Ovary (tissue), 9 donors: Measurements from ENCODE around the gene APOL4. TPM values are rescaled to one million over a fixed set of nuclear protein-coding genes. Genes with fewer than 3 reads are reported as not detected.
"Not testable (repeated sequence)": the region's sequence is repeated elsewhere in the genome, so short reads cannot be mapped to it uniquely, and the experiment has no call there.

Experiments
- DNase-seq, 5 donors: peaks; one replicate each; pipeline ENCODE4 v3.0.0-alpha.2; 2019 to 2020
- H3K27ac ChIP-seq, 2 donors: fragments of 200-600 bp; one replicate each; pipeline versions ENCODE4 v1.5.1 to v1.8.0; 2019 to 2022
- H3K27me3 ChIP-seq: fragments of 200-600 bp; one replicate; pipeline ENCODE4 v1.8.0; 2022
- H3K36me3 ChIP-seq: fragments of 200-600 bp; sonication (generic); one replicate; pipeline ENCODE4 v1.5.1; 2019
- H3K4me1 ChIP-seq: one replicate; pipeline ENCODE4 v1.8.1; 2013; ENCODE audit warnings: mild to moderate bottlenecking, moderate library complexity; ENCODE audit not compliant: insufficient read depth
- H3K4me3 ChIP-seq: fragments of 200-600 bp; sonication (generic); one replicate; pipeline ENCODE4 v1.5.1; 2017
- H3K9me3 ChIP-seq, 2 donors: fragments of 200-600 bp in 1 of 2; sonication (generic) in 1 of 2; one replicate each; pipeline versions ENCODE4 v1.5.1 to v1.8.1; 2013 to 2019; ENCODE audit warnings: mild to moderate bottlenecking in 1 of 2, moderate library complexity in 1 of 2
- EP300 ChIP-seq: sonication (generic); formaldehyde crosslinking; IDR thresholded peaks from one replicate; pipeline ENCODE4 v1.6.1; 2017; ENCODE audit warnings: antibody characterized with exemption
- POLR2A ChIP-seq: fragments of 450-650 bp; IDR thresholded peaks from one replicate; pipeline ENCODE4 v1.6.1; 2017; ENCODE audit warnings: antibody characterized with exemption, mild to moderate bottlenecking, moderate library complexity
- WGBS, 3 donors: extraction: QIAGEN DNeasy Blood & Tissue Kit in 1 of 3; methylation state at CpG; one replicate each; pipeline versions ENCODE4 v1.1.5 to v1.1.7; 2013 to 2017; 5-methylcytosine and 5-hydroxymethylcytosine counted together
- intact Hi-C, 4 donors: fragments of 100-400 bp; cut with DNase I; formaldehyde crosslinking; loops; one replicate each; pipeline versions ENCODE4 v1.11.0 to v1.15.1; 2022 to 2023
- polyA plus RNA-seq, 2 donors: library from polyadenylated mRNA; stranded (reverse); fragments of 200-250 nt in 1 of 2; fragments of 350-450 nt in 1 of 2; fragmentation: Illumina TruSeq in 1 of 2; extraction: RNeasy Lipid Tissue Mini Kit (QIAGEN cat#74804) in 1 of 2; gene quantifications; one replicate each; pipeline ENCODE4 v1.2.3, GENCODE V29; 2013 to 2014
- total RNA-seq, 7 donors: library from RNA; depleted of rRNA in 2 of 7; stranded (reverse); fragments of >200 nt in 2 of 7; fragmentation: NEBNext Ultra II Directional in 3 of 7; extraction: Animal tissue kit (Norgen Biotek cat#: 25700) in 3 of 7; gene quantifications; one replicate each; pipeline versions ENCODE4 v1.1.0 to v1.2.4, GENCODE V29; 2016 to 2023
- TF ChIP-seq, protein P1 (sequence below), 3 donors: fragments of 450-650 bp in 2 of 3; fragments of 200-600 bp in 1 of 3; IDR thresholded peaks; one replicate each; pipeline versions ENCODE4 v1.5.1 to v1.8.0; 2016 to 2022; ENCODE audit warnings: antibody characterized with exemption in 3 of 3, mild to moderate bottlenecking in 1 of 3
- donor health status: DM: no; HTN: no; CAD: no; lungs with moderate emphysema.
- donor health status: DM: no; HTN: no; CAD: no.
- donor health status: Bipolar disorder and iron deficiency.
- donor health status: DM: yes; HTN: yes; CAD: no.
- donor health status: DM: no; HTN: no; CAD: no.
- donor health status: DM: yes; HTN: yes; CAD: no.

The APOL4 gene
- total and polyA plus RNA-seq, 9 donors = 0.31 to 18.6 (median 7.3) TPM

DNA sequence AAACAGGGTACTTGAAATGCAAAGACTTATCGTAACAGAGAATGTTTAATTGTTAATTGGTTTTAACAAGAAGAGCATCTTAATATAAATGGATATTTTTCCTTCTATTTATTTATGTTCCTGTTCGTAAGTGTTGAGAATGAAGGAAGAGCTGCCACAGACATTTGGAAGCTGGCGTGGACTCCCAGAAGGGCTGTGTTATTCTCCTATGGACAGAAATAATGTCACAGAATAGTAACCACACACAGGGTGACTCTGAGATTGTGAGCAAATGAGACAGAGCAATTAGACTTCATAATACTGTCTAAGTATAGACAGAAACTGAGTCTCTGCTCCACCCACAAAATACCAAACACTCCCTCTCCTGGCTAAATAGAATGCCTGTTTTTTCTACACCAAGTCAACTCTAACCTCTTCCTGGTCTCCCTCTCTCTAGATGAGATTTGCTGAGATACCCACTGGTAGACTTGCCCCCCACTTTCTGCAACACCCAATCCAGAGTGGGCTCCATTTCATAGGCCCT is 47.1 kb downstream of the APOL4 start:
- intact Hi-C loops = loop anchor here in 1 of 4 donors (10.0 kb wide), 1 partner anchor 1160 kb away; no protein-coding TSS in a partner anchor
- peaks cover 15% of the 10 kb centered on the region for H3K4me1 ChIP-seq

DNA sequence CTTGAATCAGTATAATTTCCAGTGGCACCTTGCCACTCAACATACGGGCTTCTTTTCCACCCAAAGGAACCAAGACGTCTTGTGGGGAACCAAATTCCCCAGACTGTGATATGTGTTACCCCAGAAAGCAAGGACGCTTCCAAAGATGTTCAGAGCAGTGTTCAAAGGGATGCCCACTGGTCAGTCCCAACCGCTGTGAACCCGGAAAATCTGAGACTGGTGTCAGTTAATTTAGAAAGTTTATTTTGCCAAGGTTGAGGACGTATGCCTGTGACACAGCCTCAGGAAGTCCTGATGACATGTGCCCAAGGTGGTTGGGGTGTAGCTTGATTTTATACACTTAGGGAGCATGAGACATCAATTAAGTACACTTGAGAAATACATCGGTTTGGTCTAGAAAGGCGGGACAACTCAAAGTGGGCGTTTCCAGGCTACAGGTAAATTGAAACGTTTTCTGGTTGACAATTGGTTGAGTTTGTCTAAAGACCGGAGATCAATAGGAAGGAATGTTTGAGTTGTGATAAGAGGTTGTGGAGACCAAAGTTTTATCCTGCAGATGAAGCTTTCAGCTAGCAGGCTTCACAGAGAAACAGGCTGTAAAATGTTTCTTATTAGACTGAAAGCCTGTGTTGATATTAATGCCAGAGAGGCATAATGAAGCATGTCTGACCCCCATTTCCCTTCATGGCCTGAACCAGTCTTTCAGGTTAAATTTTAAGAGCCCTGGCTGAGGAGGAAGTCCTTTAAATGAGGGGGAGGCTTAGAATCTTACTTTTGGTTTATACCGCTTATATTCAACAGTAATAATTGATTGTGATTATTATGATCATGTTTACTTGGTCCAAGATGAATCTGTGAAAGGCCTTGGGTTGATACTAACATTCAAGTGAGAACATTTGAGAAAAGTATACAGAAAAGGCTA is 47.8 kb downstream of the APOL4 start:
- no peaks in the 10 kb centered on the region for H3K27me3 ChIP-seq
- no peaks in the 10 kb centered on the region for H3K9me3 ChIP-seq
- peaks cover 15% of the 10 kb centered on the region for H3K4me1 ChIP-seq
- no peak overlapping the region for H3K4me3 ChIP-seq
- no peak overlapping the region for H3K27ac ChIP-seq
- intact Hi-C loops = loop anchor here in 1 of 4 donors (10.0 kb wide), 1 partner anchor 1161 kb away; no protein-coding TSS in a partner anchor
- 89 to 91% (median 89%) methylated on average over 12 of the region's 12 CpGs for WGBS, 3 donors
- TF ChIP-seq, protein P1, sequence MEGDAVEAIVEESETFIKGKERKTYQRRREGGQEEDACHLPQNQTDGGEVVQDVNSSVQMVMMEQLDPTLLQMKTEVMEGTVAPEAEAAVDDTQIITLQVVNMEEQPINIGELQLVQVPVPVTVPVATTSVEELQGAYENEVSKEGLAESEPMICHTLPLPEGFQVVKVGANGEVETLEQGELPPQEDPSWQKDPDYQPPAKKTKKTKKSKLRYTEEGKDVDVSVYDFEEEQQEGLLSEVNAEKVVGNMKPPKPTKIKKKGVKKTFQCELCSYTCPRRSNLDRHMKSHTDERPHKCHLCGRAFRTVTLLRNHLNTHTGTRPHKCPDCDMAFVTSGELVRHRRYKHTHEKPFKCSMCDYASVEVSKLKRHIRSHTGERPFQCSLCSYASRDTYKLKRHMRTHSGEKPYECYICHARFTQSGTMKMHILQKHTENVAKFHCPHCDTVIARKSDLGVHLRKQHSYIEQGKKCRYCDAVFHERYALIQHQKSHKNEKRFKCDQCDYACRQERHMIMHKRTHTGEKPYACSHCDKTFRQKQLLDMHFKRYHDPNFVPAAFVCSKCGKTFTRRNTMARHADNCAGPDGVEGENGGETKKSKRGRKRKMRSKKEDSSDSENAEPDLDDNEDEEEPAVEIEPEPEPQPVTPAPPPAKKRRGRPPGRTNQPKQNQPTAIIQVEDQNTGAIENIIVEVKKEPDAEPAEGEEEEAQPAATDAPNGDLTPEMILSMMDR (IDR thresholded peaks at IDR 0.05) = no peak
- TF ChIP-seq EP300 = no peak
- no peak for TF ChIP-seq POLR2A
- DNase-seq = no peak
- H3K36me3 ChIP-seq = no peaks in the 10 kb centered on the region

More for the DNA sequence above, 47.1 kb downstream of the APOL4 start:
- 93 to 97% (median 93%) methylated on average over 3 of the region's 3 CpGs for WGBS, 3 donors
- no peaks in the 10 kb centered on the region for H3K9me3 ChIP-seq
- H3K27me3 ChIP-seq = no peaks in the 10 kb centered on the region
- H3K4me3 ChIP-seq = no peak overlapping the region
- no peaks in the 10 kb centered on the region for H3K36me3 ChIP-seq
- DNase-seq = no peak
- TF ChIP-seq EP300 (no peak), POLR2A (no peak)
- TF ChIP-seq, protein P1 (IDR thresholded peaks at IDR 0.05) = no peak
- H3K27ac ChIP-seq = peak overlapping the region; percentile 84 to 85

DNA sequence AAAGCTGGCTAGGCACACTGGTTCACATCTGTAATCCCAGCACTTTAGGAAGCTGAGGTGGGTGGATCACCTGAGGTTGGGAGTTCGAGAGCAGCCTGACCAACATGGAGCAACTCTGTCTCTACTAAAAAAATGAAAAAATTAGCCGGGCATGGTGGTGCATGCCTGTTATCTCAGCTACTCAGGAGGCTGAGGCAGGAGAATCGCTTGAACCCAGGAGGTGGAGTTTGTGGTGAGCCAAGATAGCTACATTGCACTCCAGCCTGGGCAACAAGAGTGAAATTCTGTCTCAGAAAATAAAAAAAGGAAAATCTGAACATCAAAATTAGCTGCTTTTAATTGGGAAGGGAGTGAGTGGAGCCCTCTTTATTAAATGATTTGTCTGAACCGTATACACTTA is 48.8 kb downstream of the APOL4 start:
- not testable (repeated sequence) for H3K27me3 ChIP-seq, H3K27ac ChIP-seq, H3K4me3 ChIP-seq, H3K36me3 ChIP-seq, H3K9me3 ChIP-seq, DNase-seq
- H3K4me1 ChIP-seq = peaks cover 15% of the 10 kb centered on the region
- 95 to 97% (median 95%) methylated on average over 4 of the region's 4 CpGs for WGBS, 3 donors
- intact Hi-C loops = loop anchor here in 1 of 4 donors (10.0 kb wide), 1 partner anchor 1162 kb away; no protein-coding TSS in a partner anchor

DNA sequence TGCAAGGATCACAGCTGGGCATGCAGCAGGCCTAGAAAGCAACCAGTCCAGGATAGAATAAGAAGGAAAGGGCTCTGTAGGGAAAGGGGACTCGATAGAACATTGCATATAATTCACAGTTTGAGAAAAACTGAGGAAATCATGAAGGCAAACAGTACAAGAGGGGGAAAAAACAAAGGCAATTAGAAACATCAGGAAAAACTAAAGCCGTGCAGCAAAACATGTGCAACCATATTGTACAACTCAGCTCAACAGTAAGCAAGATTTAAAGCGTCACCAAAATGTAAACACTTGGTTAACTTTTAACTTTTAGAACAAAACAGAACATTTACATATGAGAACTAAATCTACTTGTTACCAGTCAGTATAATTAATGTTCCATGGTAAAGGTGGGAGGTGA is 49.5 kb downstream of the APOL4 start:
- 82 to 86% (median 85%) methylated on average over 3 of the region's 3 CpGs for WGBS, 3 donors
- Histone ChIP-seq H3K4me3 (no peak overlapping the region), H3K27me3 (no peaks in the 10 kb centered on the region), H3K27ac (no peak overlapping the region), H3K4me1 (peaks cover 14% of the 10 kb centered on the region), H3K9me3 (no peaks in the 10 kb centered on the region), H3K36me3 (no peaks in the 10 kb centered on the region)
- no peak for DNase-seq
- intact Hi-C loops = loop anchor here in 1 of 4 donors (10.0 kb wide), 1 partner anchor 1163 kb away; no protein-coding TSS in a partner anchor
- TF ChIP-seq EP300 (no peak), POLR2A (no peak)
- TF ChIP-seq, protein P1 (IDR thresholded peaks at IDR 0.05) = no peak
